ENCODE measurements around the gene GPR162. TPM values are rescaled to one million over a fixed set of nuclear protein-coding genes. Genes with fewer than 3 reads are reported as not detected.

Gene GPR162
- total RNA-seq, 1 experiment from 2014 or later: 2.3 TPM

- Histone ChIP-seq H3K27me3 (ENCODE audit: insufficient read depth, low read length) (no peaks in the 10 kb centered on the region), H3K4me2 (ENCODE audit: low read length) (no peak overlapping the region), H3K27ac (ENCODE audit: low read depth, low read length) (no peak overlapping the region), H3K36me3 (ENCODE audit: control insufficient read depth in 1 of 2, insufficient read depth in 2 of 2, low read length in 2 of 2) (peaks cover 9 to 10% of the 10 kb centered on the region in 2 experiments; a peak in 3 of 4 replicates), H3K4me3 (replicated peaks in 1 of 2; ENCODE audit: low read depth in 1 of 2, low read length in 2 of 2) (no peak overlapping the region), H3K9me2 (ENCODE audit: insufficient read depth) (no peaks in the 10 kb centered on the region), H3K9me3 (ENCODE audit: control insufficient read depth in 1 of 2, insufficient read depth in 1 of 2, low read depth in 1 of 2, low read length in 2 of 2) (no peaks in the 10 kb centered on the region), H3K9ac (ENCODE audit: low read length) (no peak overlapping the region), H2AFZ (ENCODE audit: low read depth, low read length, poor library complexity, severe bottlenecking) (no peak overlapping the region), H3K79me2 (ENCODE audit: insufficient read depth, low read length) (peaks cover under 1% of the 10 kb centered on the region; the same call in 1 of the 2 replicates), H3K4me1 (ENCODE audit: control insufficient read depth in 1 of 2, insufficient read depth in 2 of 2, low read length in 2 of 2) (peaks cover 11 to 30% of the 10 kb centered on the region in 2 experiments; a peak in 3 of 4 replicates), H4K20me1 (ENCODE audit: insufficient read depth) (no peaks in the 10 kb centered on the region)
- CTCF ChIA-PET: interaction anchor here (0.9 kb wide), 1 partner anchor 9 kb away, joined by 3 read pairs; the partner anchor contains the start of gene PTMS
- no TSS peak for BruUV-seq (replicated peaks)
- POLR2A ChIA-PET: interaction anchor here (1.8 kb wide), 1 partner anchor 9 kb away, joined by 7 read pairs; the partner anchor contains the start of gene PTMS
- TF ChIP-seq JUND (IDR thresholded peaks at IDR 0.05) (no peak), POLR2AphosphoS5 (IDR thresholded peaks at IDR 0.05; ENCODE audit: low read depth, low read length) (no peak), SIN3A (IDR thresholded peaks at IDR 0.05; ENCODE audit: low read depth) (no peak), YY1 (IDR thresholded peaks at IDR 0.05; ENCODE audit: extremely low read depth, insufficient replicate concordance, low read depth, low read length) (no peak), ATF3 (IDR thresholded peaks at IDR 0.05) (no peak), EZH2phosphoT487 (IDR thresholded peaks at IDR 0.05; ENCODE audit: borderline replicate concordance) (no peak), ZFX (IDR thresholded peaks at IDR 0.05) (no peak), CBX3 (IDR thresholded peaks at IDR 0.05; ENCODE audit: low read depth) (no peak), SRF (IDR thresholded peaks at IDR 0.05; ENCODE audit: low read depth) (no peak), CEBPB (IDR thresholded peaks at IDR 0.05; ENCODE audit: low read depth) (no peak), EZH2 (IDR thresholded peaks at IDR 0.05) (no peak), ZNF274 (IDR thresholded peaks at IDR 0.05; ENCODE audit: low read depth, low read length) (no peak), REST (IDR thresholded peaks at IDR 0.05; ENCODE audit: low read depth) (no peak), CTCF (IDR thresholded peaks at IDR 0.05 in 2 of 3, conservative IDR thresholded peaks at IDR 0.05 in 1 of 3; ENCODE audit: borderline replicate concordance in 1 of 3, insufficient read depth in 1 of 3, low read depth in 2 of 3, low read length in 2 of 3) (no peak), POLR2A (IDR thresholded peaks at IDR 0.05; ENCODE audit: borderline replicate concordance, extremely low read depth, insufficient read depth, insufficient read length) (no peak), RAD21 (IDR thresholded peaks at IDR 0.05; ENCODE audit: low read depth) (no peak), TCF7L2 (IDR thresholded peaks at IDR 0.05; ENCODE audit: borderline replicate concordance, extremely low read depth, insufficient read depth, insufficient read length) (no peak), ZBTB33 (IDR thresholded peaks at IDR 0.05; ENCODE audit: extremely low read depth, insufficient replicate concordance, low read length) (no peak), ELF1 (IDR thresholded peaks at IDR 0.05; ENCODE audit: borderline replicate concordance, low read depth) (no peak)
- RAD21 ChIA-PET (ENCODE audit: low non-redundant PET in 1 of 2, low total read pairs in 2 of 2, uncharacterized antibody in 2 of 2, unreplicated experiment in 2 of 2): no interaction called here
- DNase-seq (ENCODE audit: low read depth, low spot score) (no peak), ATAC-seq (no peak)
- intact Hi-C loops (cut with micrococcal nuclease): no loop called here
These were observed 47.0 kb upstream of the GPR162 start for GRCh38 chr12:6774499-6775062.

All from HCT116 (cell line).